IMR-90 (cell line): ENCODE data around the gene PATE4. TPM values are rescaled to one million over a fixed set of nuclear protein-coding genes. Genes with fewer than 3 reads are reported as not detected.

Experiments used
- ATAC-seq: fragments of 200-7000 bp; cut with Tn5 transposase; 2 replicates; pipeline ENCODE4 v1.9.1; 2020; ENCODE audit warnings: low read depth, mild to moderate bottlenecking, moderate library complexity
- BruUV-seq: library from RNA; stranded (reverse); fragments of 400-500 nt; replicated peaks from 2 replicates; lab custom pipeline; 2021; lab: Mats Ljungman, UMichigan
- CTCF ChIA-PET: fragments of 300-600 bp; formaldehyde crosslinking; extraction: SDS; loops from one replicate; lab custom pipeline; 2021; ENCODE audit warnings: antibody characterized with exemption; lab: Yijun Ruan, JAX
- POLR2A ChIA-PET: fragments of 300-600 bp; sonication (Branson Sonifier 250); formaldehyde crosslinking; loops from one replicate; lab custom pipeline; 2022; ENCODE audit warnings: antibody characterized with exemption; ENCODE audit not compliant: unreplicated experiment; lab: Charles Lee
- DNase-seq: peaks from one replicate; pipeline ENCODE4 v3.0.0; 2013
- H2AFZ ChIP-seq: replicated peaks from 2 replicates; pipeline ENCODE3; 2013; ENCODE audit warnings: low read length, mild to moderate bottlenecking; ENCODE audit not compliant: poor library complexity
- H2AK5ac ChIP-seq: 2 replicates; pipeline ENCODE4 v1.6.1; 2013; ENCODE audit warnings: low read depth, low read length, inconsistent platforms
- H2AK9ac ChIP-seq: replicated peaks from 2 replicates; pipeline ENCODE3; 2013; ENCODE audit warnings: mild to moderate bottlenecking, low read depth, low read length, moderate library complexity; ENCODE audit not compliant: poor library complexity
- H2BK120ac ChIP-seq: 2 replicates; pipeline ENCODE4 v1.6.1; 2013; ENCODE audit warnings: low read depth, low read length, inconsistent platforms
- H2BK15ac ChIP-seq: 3 replicates; pipeline ENCODE4 v1.6.1; 2013; ENCODE audit warnings: low read depth, low read length, inconsistent platforms
- H2BK20ac ChIP-seq: 2 replicates; pipeline ENCODE4 v1.6.1; 2013; ENCODE audit warnings: low read depth, mild to moderate bottlenecking, inconsistent platforms, low read length, moderate library complexity
- H2BK5ac ChIP-seq: 2 replicates; pipeline ENCODE4 v1.6.1; 2013; ENCODE audit warnings: mild to moderate bottlenecking, low read depth, low read length, inconsistent platforms; ENCODE audit not compliant: poor library complexity, severe bottlenecking
- H3K14ac ChIP-seq: replicated peaks from 2 replicates; pipeline ENCODE4 v1.6.1; 2013; ENCODE audit warnings: low read depth, low read length, inconsistent platforms
- H3K18ac ChIP-seq: 2 replicates; pipeline ENCODE4 v1.6.1; 2013; ENCODE audit warnings: low read depth, low read length, control low read depth
- H3K23ac ChIP-seq: 2 replicates; pipeline ENCODE4 v1.6.1; 2013; ENCODE audit warnings: low read depth, low read length, inconsistent platforms
- H3K27ac ChIP-seq: 2 replicates; pipeline ENCODE4 v1.5.1; 2013; ENCODE audit warnings: mild to moderate bottlenecking, control low read depth, low read length; ENCODE audit not compliant: insufficient read depth
- H3K27me3 ChIP-seq: 2 replicates; pipeline ENCODE4 v1.6.1; 2013; ENCODE audit warnings: low read length; ENCODE audit not compliant: control insufficient read depth, insufficient read depth
- H3K36me3 ChIP-seq: 2 replicates; pipeline ENCODE4 v1.6.1; 2013; ENCODE audit warnings: low read length, mixed read lengths; ENCODE audit not compliant: control insufficient read depth, insufficient read depth
- H3K4ac ChIP-seq: 2 replicates; pipeline ENCODE4 v1.6.1; 2013; ENCODE audit warnings: low read depth, low read length, inconsistent platforms
- H3K4me1 ChIP-seq: 2 replicates; pipeline ENCODE4 v1.6.1; 2013; ENCODE audit warnings: low read length, mixed read lengths; ENCODE audit not compliant: control insufficient read depth, insufficient read depth
- H3K4me2 ChIP-seq: 2 replicates; pipeline ENCODE4 v1.6.1; 2013; ENCODE audit warnings: low read depth, mild to moderate bottlenecking, control low read depth, low read length, moderate library complexity
- H3K4me3 ChIP-seq: 2 replicates; pipeline ENCODE4 v1.5.1; 2013; ENCODE audit warnings: low read depth, mild to moderate bottlenecking, control low read depth, low read length, moderate library complexity; ENCODE audit not compliant: insufficient read depth
- H3K56ac ChIP-seq: 2 replicates; pipeline ENCODE4 v1.6.1; 2013; ENCODE audit warnings: low read length, inconsistent platforms; ENCODE audit not compliant: insufficient read depth; ENCODE audit errors: extremely low read depth
- H3K79me1 ChIP-seq, 2 experiments: 2 replicates each; pipeline ENCODE4 v1.6.1; 2013; ENCODE audit warnings: low read length in 2 of 2, inconsistent platforms in 1 of 2, low read depth in 1 of 2
- H3K9ac ChIP-seq: 2 replicates; pipeline ENCODE4 v1.6.1; 2013; ENCODE audit warnings: low read depth, low read length, control low read depth
- H3K9me1 ChIP-seq: 2 replicates; pipeline ENCODE4 v1.6.1; 2013; ENCODE audit warnings: low read length, inconsistent platforms; ENCODE audit not compliant: insufficient read depth
- H3K9me3 ChIP-seq: 2 replicates; pipeline ENCODE4 v1.6.1; 2013; ENCODE audit warnings: low read length; ENCODE audit not compliant: control insufficient read depth, insufficient read depth
- H4K20me1 ChIP-seq: 2 replicates; pipeline ENCODE4 v1.6.1; 2013; ENCODE audit warnings: low read length, inconsistent platforms; ENCODE audit not compliant: insufficient read depth
- H4K5ac ChIP-seq: 2 replicates; pipeline ENCODE4 v1.6.1; 2013; ENCODE audit warnings: mild to moderate bottlenecking, low read depth, low read length, control low read depth
- H4K8ac ChIP-seq, 2 experiments: 2 replicates each; pipeline ENCODE4 v1.6.1; 2013; ENCODE audit warnings: low read depth in 2 of 2, low read length in 2 of 2, control low read depth in 1 of 2, inconsistent platforms in 1 of 2
- H4K91ac ChIP-seq: 2 replicates; pipeline ENCODE4 v1.6.1; 2013; ENCODE audit warnings: low read depth, low read length, inconsistent platforms; ENCODE audit not compliant: insufficient read depth
- BHLHE40 ChIP-seq: fragments of 150-350 bp; IDR thresholded peaks from 2 replicates; pipeline ENCODE4 v1.6.1; 2016; ENCODE audit warnings: mild to moderate bottlenecking, low read depth, low read length
- CEBPB ChIP-seq: IDR thresholded peaks from 2 replicates; pipeline ENCODE4 v1.6.1; 2012; ENCODE audit warnings: low read depth, low read length, improper control_type of control experiment
- CHD1 ChIP-seq: IDR thresholded peaks from 2 replicates; pipeline ENCODE4 v1.6.1; 2012; ENCODE audit warnings: low read depth, low read length, improper control_type of control experiment
- CTCF ChIP-seq: conservative IDR thresholded peaks from 2 replicates; pipeline ENCODE4 v1.5.1; 2012; ENCODE audit warnings: mild to moderate bottlenecking, low read depth, low read length, improper control_type of control experiment
- ELK1 ChIP-seq: fragments of 150-350 bp; IDR thresholded peaks from 2 replicates; pipeline ENCODE4 v1.6.1; 2016; ENCODE audit warnings: low read depth, mild to moderate bottlenecking, low read length, moderate library complexity, borderline replicate concordance
- FOS ChIP-seq: fragments of 150-350 bp; IDR thresholded peaks from 2 replicates; pipeline ENCODE4 v1.6.1; 2016; ENCODE audit warnings: low read depth, low read length
- MAFK ChIP-seq: IDR thresholded peaks from 2 replicates; pipeline ENCODE4 v1.6.1; 2012; ENCODE audit warnings: low read depth, low read length, improper control_type of control experiment
- MAZ ChIP-seq: IDR thresholded peaks from 2 replicates; pipeline ENCODE4 v1.6.1; 2012; ENCODE audit warnings: low read depth, mild to moderate bottlenecking, low read length, improper control_type of control experiment, moderate library complexity, borderline replicate concordance
- MXI1 ChIP-seq: IDR thresholded peaks from 2 replicates; pipeline ENCODE4 v1.6.1; 2012; ENCODE audit warnings: low read depth, mild to moderate bottlenecking, low read length, moderate library complexity, borderline replicate concordance
- NFE2L2 ChIP-seq: fragments of 150-350 bp; IDR thresholded peaks from 2 replicates; pipeline ENCODE4 v1.6.1; 2016; ENCODE audit warnings: low read depth, mild to moderate bottlenecking, low read length
- POLR2A ChIP-seq: IDR thresholded peaks from 2 replicates; pipeline ENCODE4 v1.6.1; 2012; ENCODE audit warnings: mild to moderate bottlenecking, low read depth, low read length
- RAD21 ChIP-seq: IDR thresholded peaks from 2 replicates; pipeline ENCODE4 v1.6.1; 2012; ENCODE audit warnings: low read length, improper control_type of control experiment
- RCOR1 ChIP-seq: IDR thresholded peaks from 2 replicates; pipeline ENCODE4 v1.6.1; 2012; ENCODE audit warnings: mild to moderate bottlenecking, low read length, improper control_type of control experiment; ENCODE audit not compliant: insufficient replicate concordance
- RFX5 ChIP-seq: IDR thresholded peaks from 2 replicates; pipeline ENCODE4 v1.8.0; 2012; ENCODE audit warnings: low read depth, mild to moderate bottlenecking, low read length, moderate library complexity
- SMC3 ChIP-seq: fragments of 150-350 bp; IDR thresholded peaks from 2 replicates; pipeline ENCODE4 v1.6.1; 2016; ENCODE audit warnings: low read depth, mild to moderate bottlenecking, antibody characterized with exemption, low read length, moderate library complexity
- USF2 ChIP-seq: fragments of 150-350 bp; IDR thresholded peaks from 2 replicates; pipeline ENCODE4 v1.6.1; 2017; ENCODE audit warnings: mild to moderate bottlenecking, antibody characterized with exemption, low read length, low read depth
- WGBS, 2 experiments: methylation state at CpG; one replicate each; pipeline versions ENCODE4 v1.1.5 to v1.1.7; 2013; ENCODE audit warnings: missing lambda C conversion rate in 2 of 2; ENCODE audit not compliant: insufficient read length in 1 of 2; ENCODE audit errors: extremely low coverage in 2 of 2; 5-methylcytosine and 5-hydroxymethylcytosine counted together
- dilution Hi-C: fragments of 300-500 bp; cut with HindIII; formaldehyde crosslinking; loops from one replicate; pipeline ENCODE4 v1.14.3; 2018; ENCODE audit warnings: low sequenced_read_pairs; ENCODE audit not compliant: unreplicated experiment
- in situ Hi-C: fragments of 300-500 bp; cut with MboI; formaldehyde crosslinking; loops from 3 replicates; pipeline ENCODE4 v1.14.3; 2019; ENCODE audit warnings: low sequenced_read_pairs, inconsistent platforms, mixed read lengths
- intact Hi-C: fragments of 100-400 bp; cut with micrococcal nuclease; formaldehyde crosslinking; loops from 2 replicates; pipeline ENCODE4 v1.10.0; 2022
- polyA plus RNA-seq, 3 experiments: library from polyadenylated mRNA; depleted of rRNA; stranded (reverse); fragments of >200 nt; gene quantifications; 2 replicates each; pipeline ENCODE4 v1.2.3, GENCODE V29; 2012; ENCODE audit warnings: low replicate concordance in 1 of 3
- total RNA-seq: library from RNA; depleted of rRNA; stranded (reverse); fragments of >200 nt; gene quantifications from 2 replicates; pipeline ENCODE4 v1.2.3, GENCODE V29; 2012

The PATE4 gene
- total and polyA plus RNA-seq, 2 of the 4 experiments (the other 2 are of a cell fraction) = not detected

GRCh38 chr11:125883375-125883774, 50.3 kb downstream of the PATE4 start:
- H3K18ac ChIP-seq = no peak overlapping the region
- in situ Hi-C loops = no loop called here
- no peak overlapping the region for H3K27ac ChIP-seq
- H2AFZ ChIP-seq = no peak overlapping the region
- no peak for TF ChIP-seq FOS
- TF ChIP-seq BHLHE40 = no peak
- no peak for TF ChIP-seq NFE2L2
- TF ChIP-seq RCOR1 = no peak
- no peak for TF ChIP-seq CTCF
- no peak for TF ChIP-seq SMC3
- TF ChIP-seq CEBPB = no peak
- no peak for TF ChIP-seq RAD21
- TF ChIP-seq USF2 = no peak
- no peak for TF ChIP-seq MAFK
- no peak for TF ChIP-seq RFX5
- TF ChIP-seq ELK1 = no peak
- TF ChIP-seq MXI1 = no peak
- TF ChIP-seq POLR2A = no peak
- no peak for TF ChIP-seq CHD1
- TF ChIP-seq MAZ = no peak
- no peaks in the 10 kb centered on the region for H3K36me3 ChIP-seq
- ChIA-PET CTCF (no interaction called here), POLR2A (no interaction called here)
- no peak overlapping the region for H3K4me3 ChIP-seq
- no peak overlapping the region for H2BK120ac ChIP-seq
- H3K23ac ChIP-seq = no peak overlapping the region
- no peak overlapping the region for H4K5ac ChIP-seq
- H3K79me1 ChIP-seq = peaks cover 0 to 4% of the 10 kb centered on the region in 2 experiments; a peak in 1 of 4 replicates
- DNase-seq = no peak
- H2BK15ac ChIP-seq = no peak overlapping the region
- H3K56ac ChIP-seq = no peak overlapping the region
- dilution Hi-C loops = no loop called here
- H2BK5ac ChIP-seq = no peak overlapping the region
- no TSS peak for BruUV-seq
- no peak overlapping the region for H4K8ac ChIP-seq
- no peaks in the 10 kb centered on the region for H3K9me3 ChIP-seq
- H3K4me2 ChIP-seq = no peak overlapping the region
- WGBS, 2 experiments = 85% methylated on average over 5 of the region's 8 CpGs; no CpG with 5 or more reads in 1 of the 2 experiments
- no peaks in the 10 kb centered on the region for H4K20me1 ChIP-seq
- no peak overlapping the region for H3K14ac ChIP-seq
- no peaks in the 10 kb centered on the region for H3K9me1 ChIP-seq
- no peaks in the 10 kb centered on the region for H3K4me1 ChIP-seq
- no peak for ATAC-seq
- no peak overlapping the region for H2BK20ac ChIP-seq
- H4K91ac ChIP-seq = no peak overlapping the region
- H3K27me3 ChIP-seq = peaks cover 4% of the 10 kb centered on the region
- intact Hi-C loops = no loop called here
- H2AK5ac ChIP-seq = no peak overlapping the region
- H3K9ac ChIP-seq = no peak overlapping the region
- H3K4ac ChIP-seq = no peak overlapping the region
- H2AK9ac ChIP-seq = no peak overlapping the region
